Measurements from ENCODE around the gene FOCAD. TPM values are rescaled to one million over a fixed set of nuclear protein-coding genes. Genes with fewer than 3 reads are reported as not detected.

Gene FOCAD
- polyA plus RNA-seq (2013), result 24.6 TPM

- Histone ChIP-seq H3K27me3 (replicated peaks in 2 of 5; ENCODE audit: control insufficient read depth in 4 of 5, insufficient read depth in 5 of 5, low read length in 4 of 5) (no peaks in the 10 kb centered on the region), H3K36me3 (ENCODE audit: control insufficient read depth in 4 of 4, insufficient read depth in 4 of 4, low read length in 3 of 4) (no peaks in the 10 kb centered on the region), H3K4me1 (ENCODE audit: control extremely low read depth in 1 of 4, control insufficient read depth in 4 of 4, insufficient read depth in 4 of 4, low read length in 3 of 4) (peaks cover 13 to 34% (median 20%) of the 10 kb centered on the region in 4 experiments), H3K9me3 (ENCODE audit: control extremely low read depth in 1 of 5, control insufficient read depth in 4 of 5, insufficient read depth in 2 of 5, low read depth in 1 of 5, low read length in 4 of 5) (no peaks in the 10 kb centered on the region), H3K4me3 (ENCODE audit: control insufficient read depth in 1 of 7, extremely low read depth in 1 of 7, insufficient read depth in 4 of 7, low read depth in 2 of 7, low read length in 6 of 7) (peak within 1 kb of the TSS; percentile 79 to 95 (median 88)), H3K27ac (ENCODE audit: insufficient read depth in 1 of 2, low read depth in 1 of 2, low read length in 2 of 2, poor library complexity in 1 of 2, severe bottlenecking in 2 of 2) (peak within 1 kb of the TSS; percentile 13 to 83)
- ChIA-PET CTCF (interaction anchor here (0.7 to 1.7 kb wide), 13 partner anchors 12 to 327 kb away, joined by 3 to 6 read pairs (median 3); no protein-coding TSS in a partner anchor), POLR2A (interaction anchor here (0.6 to 1.3 kb wide), 6 partner anchors 10 to 122 kb away, joined by 3 to 5 read pairs (median 3); no protein-coding TSS in a partner anchor)
- WGBS (ENCODE audit: insufficient coverage), result 0% methylated on average over 42 of the region's 78 CpGs
- peak; percentile 95 to 98 (median 97) for DNase-seq
These were observed at the start of gene FOCAD for GRCh38 chr9:20684035-20684874. TSS of gene FOCAD (plus strand) at chr9:20684259. CDS start at chr9:20715354, 31,095 bp downstream.

GRCh38 chr9:20634895-20635294 lies 49.2 kb upstream of the FOCAD start:
- DNase-seq, result no peak
- H3K4me3 ChIP-seq (ENCODE audit: control insufficient read depth in 1 of 7, extremely low read depth in 1 of 7, insufficient read depth in 4 of 7, low read depth in 2 of 7, low read length in 6 of 7), result no peak overlapping the region
- 92% methylated on average over 3 of the region's 4 CpGs for WGBS (ENCODE audit: insufficient coverage)
- no peak overlapping the region for H3K27ac ChIP-seq (ENCODE audit: insufficient read depth in 1 of 2, low read depth in 1 of 2, low read length in 2 of 2, poor library complexity in 1 of 2, severe bottlenecking in 2 of 2)
- no peaks in the 10 kb centered on the region for H3K9me3 ChIP-seq (ENCODE audit: control extremely low read depth in 1 of 5, control insufficient read depth in 4 of 5, insufficient read depth in 2 of 5, low read depth in 1 of 5, low read length in 4 of 5)
- peaks cover 0 to 3% (median 1%) of the 10 kb centered on the region in 4 experiments for H3K4me1 ChIP-seq (ENCODE audit: control extremely low read depth in 1 of 4, control insufficient read depth in 4 of 4, insufficient read depth in 4 of 4, low read length in 3 of 4)
- no peaks in the 10 kb centered on the region for H3K36me3 ChIP-seq (ENCODE audit: control insufficient read depth in 4 of 4, insufficient read depth in 4 of 4, low read length in 3 of 4)
- no peaks in the 10 kb centered on the region for H3K27me3 ChIP-seq (replicated peaks in 2 of 5; ENCODE audit: control insufficient read depth in 4 of 5, insufficient read depth in 5 of 5, low read length in 4 of 5)
- ChIA-PET CTCF (interaction anchor here (0.7 to 0.8 kb wide), 3 partner anchors 10 to 307 kb away, joined by 3 to 5 read pairs (median 4); no protein-coding TSS in a partner anchor), POLR2A (no interaction called here)

- ChIA-PET CTCF (interaction anchor here (0.9 kb wide), 1 partner anchor 11 kb away, joined by 3 read pairs; no protein-coding TSS in a partner anchor), POLR2A (no interaction called here)
- H3K27ac ChIP-seq (ENCODE audit: insufficient read depth in 1 of 2, low read depth in 1 of 2, low read length in 2 of 2, poor library complexity in 1 of 2, severe bottlenecking in 2 of 2), result no peak overlapping the region
- H3K9me3 ChIP-seq (ENCODE audit: control extremely low read depth in 1 of 5, control insufficient read depth in 4 of 5, insufficient read depth in 2 of 5, low read depth in 1 of 5, low read length in 4 of 5), result no peaks in the 10 kb centered on the region
- H3K4me3 ChIP-seq (ENCODE audit: control insufficient read depth in 1 of 7, extremely low read depth in 1 of 7, insufficient read depth in 4 of 7, low read depth in 2 of 7, low read length in 6 of 7), result no peak overlapping the region
- H3K27me3 ChIP-seq (replicated peaks in 2 of 5; ENCODE audit: control insufficient read depth in 4 of 5, insufficient read depth in 5 of 5, low read length in 4 of 5), result no peaks in the 10 kb centered on the region
- no peak for DNase-seq
- no peaks in the 10 kb centered on the region for H3K36me3 ChIP-seq (ENCODE audit: control insufficient read depth in 4 of 4, insufficient read depth in 4 of 4, low read length in 3 of 4)
- H3K4me1 ChIP-seq (ENCODE audit: control extremely low read depth in 1 of 4, control insufficient read depth in 4 of 4, insufficient read depth in 4 of 4, low read length in 3 of 4), result peaks cover 0 to 7% (median 3%) of the 10 kb centered on the region in 4 experiments
- WGBS (ENCODE audit: insufficient coverage), result no CpG with 5 or more reads among the region's 3 CpGs
These were observed 47.1 kb upstream of the FOCAD start for GRCh38 chr9:20636888-20637440.

GRCh38 chr9:20640331-20641187 lies 43.5 kb upstream of the FOCAD start:
- H3K36me3 ChIP-seq (ENCODE audit: control insufficient read depth in 4 of 4, insufficient read depth in 4 of 4, low read length in 3 of 4), result no peaks in the 10 kb centered on the region
- CTCF ChIA-PET, result interaction anchor here (1.2 to 1.5 kb wide), 3 partner anchors 12 to 119 kb away, joined by 3 to 4 read pairs (median 3); no protein-coding TSS in a partner anchor
- POLR2A ChIA-PET, result interaction anchor here (0.6 kb wide), 1 partner anchor 519 kb away, joined by 3 read pairs; no protein-coding TSS in a partner anchor
- no peak overlapping the region for H3K27ac ChIP-seq (ENCODE audit: insufficient read depth in 1 of 2, low read depth in 1 of 2, low read length in 2 of 2, poor library complexity in 1 of 2, severe bottlenecking in 2 of 2)
- no peaks in the 10 kb centered on the region for H3K9me3 ChIP-seq (ENCODE audit: control extremely low read depth in 1 of 5, control insufficient read depth in 4 of 5, insufficient read depth in 2 of 5, low read depth in 1 of 5, low read length in 4 of 5)
- H3K27me3 ChIP-seq (replicated peaks in 2 of 5; ENCODE audit: control insufficient read depth in 4 of 5, insufficient read depth in 5 of 5, low read length in 4 of 5), result no peaks in the 10 kb centered on the region
- peak in 2 of 3 donors; percentile 57 to 66 for DNase-seq
- WGBS (ENCODE audit: insufficient coverage), result 65% methylated on average over 5 of the region's 7 CpGs
- no peak overlapping the region for H3K4me3 ChIP-seq (ENCODE audit: control insufficient read depth in 1 of 7, extremely low read depth in 1 of 7, insufficient read depth in 4 of 7, low read depth in 2 of 7, low read length in 6 of 7)
- H3K4me1 ChIP-seq (ENCODE audit: control extremely low read depth in 1 of 4, control insufficient read depth in 4 of 4, insufficient read depth in 4 of 4, low read length in 3 of 4), result peaks cover 0 to 5% (median 2%) of the 10 kb centered on the region in 4 experiments

GRCh38 chr9:20642045-20642444 lies 42.0 kb upstream of the FOCAD start:
- peaks cover 0 to 5% (median 2%) of the 10 kb centered on the region in 4 experiments for H3K4me1 ChIP-seq (ENCODE audit: control extremely low read depth in 1 of 4, control insufficient read depth in 4 of 4, insufficient read depth in 4 of 4, low read length in 3 of 4)
- WGBS (ENCODE audit: insufficient coverage), result no CpG with 5 or more reads among the region's 1 CpG
- ChIA-PET POLR2A (no interaction called here), CTCF (interaction anchor here (1.3 kb wide), 1 partner anchor 59 kb away, joined by 3 read pairs; no protein-coding TSS in a partner anchor)
- H3K9me3 ChIP-seq (ENCODE audit: control extremely low read depth in 1 of 5, control insufficient read depth in 4 of 5, insufficient read depth in 2 of 5, low read depth in 1 of 5, low read length in 4 of 5), result no peaks in the 10 kb centered on the region
- H3K27me3 ChIP-seq (replicated peaks in 2 of 5; ENCODE audit: control insufficient read depth in 4 of 5, insufficient read depth in 5 of 5, low read length in 4 of 5), result no peaks in the 10 kb centered on the region
- H3K4me3 ChIP-seq (ENCODE audit: control insufficient read depth in 1 of 7, extremely low read depth in 1 of 7, insufficient read depth in 4 of 7, low read depth in 2 of 7, low read length in 6 of 7), result no peak overlapping the region
- DNase-seq, result no peak
- H3K36me3 ChIP-seq (ENCODE audit: control insufficient read depth in 4 of 4, insufficient read depth in 4 of 4, low read length in 3 of 4), result no peaks in the 10 kb centered on the region
- H3K27ac ChIP-seq (ENCODE audit: insufficient read depth in 1 of 2, low read depth in 1 of 2, low read length in 2 of 2, poor library complexity in 1 of 2, severe bottlenecking in 2 of 2), result no peak overlapping the region

- POLR2A ChIA-PET, result no interaction called here
- WGBS (ENCODE audit: insufficient coverage), result 95% methylated on average over 3 of the region's 3 CpGs
- CTCF ChIA-PET, result interaction anchor here (0.8 to 1.6 kb wide), 3 partner anchors 17 to 31 kb away, joined by 3 to 6 read pairs (median 3); no protein-coding TSS in a partner anchor
These were observed 40.4 kb upstream of the FOCAD start for GRCh38 chr9:20643660-20644059.

More at GRCh38 chr9:20643660-20644059, 40.4 kb upstream of the FOCAD start:
- H3K4me1 ChIP-seq (ENCODE audit: control extremely low read depth in 1 of 4, control insufficient read depth in 4 of 4, insufficient read depth in 4 of 4, low read length in 3 of 4), result peaks cover 0 to 5% (median 2%) of the 10 kb centered on the region in 4 experiments
- no peaks in the 10 kb centered on the region for H3K27me3 ChIP-seq (replicated peaks in 2 of 5; ENCODE audit: control insufficient read depth in 4 of 5, insufficient read depth in 5 of 5, low read length in 4 of 5)
- H3K4me3 ChIP-seq (ENCODE audit: control insufficient read depth in 1 of 7, extremely low read depth in 1 of 7, insufficient read depth in 4 of 7, low read depth in 2 of 7, low read length in 6 of 7), result no peak overlapping the region
- no peaks in the 10 kb centered on the region for H3K9me3 ChIP-seq (ENCODE audit: control extremely low read depth in 1 of 5, control insufficient read depth in 4 of 5, insufficient read depth in 2 of 5, low read depth in 1 of 5, low read length in 4 of 5)
- no peak overlapping the region for H3K27ac ChIP-seq (ENCODE audit: insufficient read depth in 1 of 2, low read depth in 1 of 2, low read length in 2 of 2, poor library complexity in 1 of 2, severe bottlenecking in 2 of 2)
- no peak for DNase-seq
- no peaks in the 10 kb centered on the region for H3K36me3 ChIP-seq (ENCODE audit: control insufficient read depth in 4 of 4, insufficient read depth in 4 of 4, low read length in 3 of 4)
